ENCODE data around the gene GPR155.
"Not testable (repeated sequence)": the region's sequence is repeated elsewhere in the genome, so short reads cannot be mapped to it uniquely, and the experiment has no call there.

Gene GPR155

GRCh38 chr2:174388706-174389105 is 98.1 kb downstream of the GPR155 start:
- not testable (repeated sequence) for H3K4me3 ChIP-seq (ENCODE audit: low read depth in 1 of 2, low read length in 2 of 2); H3K27ac ChIP-seq (ENCODE audit: low read depth, low read length); H3K9me3 ChIP-seq (ENCODE audit: low read length); H3K27me3 ChIP-seq (ENCODE audit: control insufficient read depth in 1 of 2, insufficient read depth in 2 of 2, low read length in 2 of 2); H3K9ac ChIP-seq (ENCODE audit: low read length)
- H3K36me3 ChIP-seq (ENCODE audit: insufficient read depth, low read length) = peaks cover 12% of the 10 kb centered on the region
- H3K4me1 ChIP-seq (ENCODE audit: insufficient read depth, low read length) = peaks cover 10% of the 10 kb centered on the region

- no peak overlapping the region for H3K4me3 ChIP-seq (ENCODE audit: low read depth in 1 of 2, low read length in 2 of 2)
- H3K9me3 ChIP-seq (ENCODE audit: low read length) = no peaks in the 10 kb centered on the region
- H3K9ac ChIP-seq (ENCODE audit: low read length) = no peak overlapping the region
- peaks cover 5% of the 10 kb centered on the region for H3K36me3 ChIP-seq (ENCODE audit: insufficient read depth, low read length)
- no peak overlapping the region for H3K27ac ChIP-seq (ENCODE audit: low read depth, low read length)
- no peaks in the 10 kb centered on the region for H3K4me1 ChIP-seq (ENCODE audit: insufficient read depth, low read length)
- H3K27me3 ChIP-seq (ENCODE audit: control insufficient read depth in 1 of 2, insufficient read depth in 2 of 2, low read length in 2 of 2) = no peaks in the 10 kb centered on the region
These were observed 101.6 kb downstream of the GPR155 start for GRCh38 chr2:174385201-174385600.

- Histone ChIP-seq H3K27ac (ENCODE audit: low read depth, low read length) (no peak overlapping the region), H3K4me1 (ENCODE audit: insufficient read depth, low read length) (no peaks in the 10 kb centered on the region), H3K36me3 (ENCODE audit: insufficient read depth, low read length) (peaks cover 11% of the 10 kb centered on the region)
These were observed 103.0 kb downstream of the GPR155 start for GRCh38 chr2:174383796-174384195.

More at GRCh38 chr2:174383796-174384195, 103.0 kb downstream of the GPR155 start:
- H3K4me3 ChIP-seq (ENCODE audit: low read depth in 1 of 2, low read length in 2 of 2) = no peak overlapping the region
- no peaks in the 10 kb centered on the region for H3K9me3 ChIP-seq (ENCODE audit: low read length)
- H3K27me3 ChIP-seq (ENCODE audit: control insufficient read depth in 1 of 2, insufficient read depth in 2 of 2, low read length in 2 of 2) = no peaks in the 10 kb centered on the region
- H3K9ac ChIP-seq (ENCODE audit: low read length) = no peak overlapping the region
